ENCODE data around the gene PHEX. TPM values are rescaled to one million over a fixed set of nuclear protein-coding genes. Genes with fewer than 3 reads are reported as not detected.

The PHEX gene
- total and polyA plus RNA-seq, 3 experiments from 2014 or later: 0.36 to 20.8 (median 20.1) TPM

- H3K27ac Mint-ChIP-seq: no peak overlapping the region
- H3K27me3 Mint-ChIP-seq: no peaks in the 10 kb centered on the region
- Histone ChIP-seq H3K4me3 (ENCODE audit: low read length) (no peak overlapping the region), H3K9me3 (ENCODE audit: low read length) (no peaks in the 10 kb centered on the region), H3K4me1 (ENCODE audit: insufficient read depth, low read length) (no peaks in the 10 kb centered on the region), H3K27me3 (ENCODE audit: insufficient read depth, low read length, poor library complexity, severe bottlenecking) (no peaks in the 10 kb centered on the region), H3K36me3 (ENCODE audit: insufficient read depth, low read length) (no peaks in the 10 kb centered on the region), H3K27ac (ENCODE audit: low read depth, low read length) (no peak overlapping the region)
- POLR2A ChIA-PET: no interaction called here
- CTCF ChIA-PET: no interaction called here
- H3K36me3 Mint-ChIP-seq: no peaks in the 10 kb centered on the region
- no peaks in the 10 kb centered on the region for H3K9me3 Mint-ChIP-seq
- H3K4me1 Mint-ChIP-seq: no peaks in the 10 kb centered on the region
- no peak overlapping the region for H3K4me3 Mint-ChIP-seq
- DNase-seq: no peak
These were observed 133.8 kb downstream of the PHEX start for GRCh38 chrX:22165732-22166457.

DNA sequence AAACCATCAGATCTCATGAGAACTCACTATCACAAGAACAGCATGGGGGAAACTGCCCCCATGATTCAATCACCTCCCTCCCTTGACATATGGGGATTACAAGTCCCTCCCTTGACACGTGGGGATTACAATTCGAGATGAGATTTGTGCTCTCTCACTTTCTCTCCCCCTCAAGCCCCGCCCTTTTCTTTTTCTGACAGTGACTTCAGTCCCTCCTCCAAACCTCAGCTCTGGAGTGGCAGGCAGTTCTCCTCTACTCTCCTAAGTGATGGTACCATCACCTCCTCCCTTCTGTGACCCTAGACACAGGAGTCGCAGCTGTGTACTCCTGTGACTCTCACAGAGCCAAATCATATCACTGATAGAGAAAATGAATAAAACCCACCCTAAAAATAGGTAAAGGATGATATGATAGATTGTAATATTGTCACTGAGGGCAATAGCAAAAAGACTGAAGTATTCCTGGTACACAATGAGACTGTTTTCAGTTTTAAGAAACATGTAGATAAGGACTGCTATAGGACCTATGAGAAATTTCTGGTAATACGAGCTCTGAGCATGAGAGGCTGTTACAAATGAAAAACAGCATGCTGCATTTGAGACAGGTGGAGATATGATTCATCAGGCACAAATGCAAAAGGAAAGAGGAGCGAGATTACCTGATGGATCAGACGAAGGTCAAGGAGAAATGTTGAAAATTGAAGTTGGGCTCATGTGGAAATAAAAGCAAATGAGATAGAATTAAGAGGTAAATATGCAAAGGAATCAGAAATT, 139.3 kb downstream of the PHEX start:
- Histone ChIP-seq H3K27ac (ENCODE audit: low read depth, low read length) (no peak overlapping the region), H3K27me3 (ENCODE audit: insufficient read depth, low read length, poor library complexity, severe bottlenecking) (no peaks in the 10 kb centered on the region), H3K36me3 (ENCODE audit: insufficient read depth, low read length) (no peaks in the 10 kb centered on the region), H3K4me1 (ENCODE audit: insufficient read depth, low read length) (no peaks in the 10 kb centered on the region), H3K9me3 (ENCODE audit: low read length) (no peaks in the 10 kb centered on the region), H3K4me3 (ENCODE audit: low read length) (no peak overlapping the region)
- ChIA-PET CTCF (no interaction called here), POLR2A (no interaction called here)
- no peak for DNase-seq
- Mint-ChIP-seq H3K9me3 (no peaks in the 10 kb centered on the region), H3K27me3 (peaks cover 0 to 3% of the 10 kb centered on the region in 2 donors), H3K4me3 (no peak overlapping the region), H3K36me3 (no peaks in the 10 kb centered on the region), H3K4me1 (no peaks in the 10 kb centered on the region), H3K27ac (no peak overlapping the region)

DNA sequence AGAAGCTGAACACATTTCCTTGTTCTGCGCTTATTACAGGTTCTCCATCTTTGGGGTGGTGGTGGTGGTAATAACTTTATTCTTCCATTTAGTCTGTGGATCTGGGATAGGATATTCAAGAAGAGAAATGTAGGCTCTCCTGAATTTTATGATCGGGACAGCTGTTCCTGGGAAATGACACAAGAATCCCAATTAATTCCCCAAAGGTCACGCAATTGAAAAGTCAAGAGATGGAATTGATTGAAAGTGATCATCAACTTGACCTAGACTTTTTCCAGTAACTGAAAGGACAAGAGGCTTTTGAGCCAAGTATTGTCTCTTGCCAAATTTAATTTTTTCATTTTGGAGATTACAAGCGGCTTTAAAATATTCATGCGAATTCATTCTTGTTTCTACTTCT, 141.8 kb downstream of the PHEX start:
- Histone ChIP-seq H3K4me1 (ENCODE audit: insufficient read depth, low read length) (no peaks in the 10 kb centered on the region), H3K4me3 (ENCODE audit: low read length) (no peak overlapping the region), H3K9me3 (ENCODE audit: low read length) (no peaks in the 10 kb centered on the region), H3K36me3 (ENCODE audit: insufficient read depth, low read length) (no peaks in the 10 kb centered on the region), H3K27me3 (ENCODE audit: insufficient read depth, low read length, poor library complexity, severe bottlenecking) (no peaks in the 10 kb centered on the region), H3K27ac (ENCODE audit: low read depth, low read length) (no peak overlapping the region)
- no peaks in the 10 kb centered on the region for H3K4me1 Mint-ChIP-seq
- no peaks in the 10 kb centered on the region for H3K36me3 Mint-ChIP-seq
- H3K4me3 Mint-ChIP-seq: no peak overlapping the region
- ChIA-PET POLR2A (no interaction called here), CTCF (no interaction called here)
- no peaks in the 10 kb centered on the region for H3K9me3 Mint-ChIP-seq
- H3K27ac Mint-ChIP-seq: no peak overlapping the region
- H3K27me3 Mint-ChIP-seq: peaks cover 0 to 3% of the 10 kb centered on the region in 2 donors
- no peak for DNase-seq

DNA sequence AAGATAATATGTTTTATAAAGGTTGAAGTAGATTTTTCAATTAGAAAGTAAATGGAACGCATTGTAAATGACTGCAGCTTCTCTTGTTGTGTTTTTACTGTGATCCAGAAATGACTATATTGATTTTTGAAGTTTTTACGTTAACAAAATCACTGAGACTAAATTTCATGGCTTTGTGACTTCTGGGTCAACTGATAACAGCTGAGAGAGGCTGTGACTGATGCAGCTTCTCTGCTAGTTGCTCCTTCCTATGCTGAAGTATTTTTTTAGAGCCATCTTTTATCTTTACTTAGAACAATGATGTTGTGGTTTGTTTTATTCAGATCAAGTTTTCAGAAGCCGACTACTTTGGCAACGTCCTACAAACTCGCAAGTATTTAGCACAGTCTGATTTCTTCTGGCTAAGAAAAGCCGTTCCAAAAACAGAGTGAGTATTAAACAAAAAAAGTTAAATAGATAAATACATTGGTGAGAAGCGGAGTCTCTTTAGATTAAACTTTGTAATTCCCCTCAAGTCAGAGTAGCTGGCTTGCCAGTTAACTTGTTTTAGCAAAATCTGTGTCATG, 145.9 kb downstream of the PHEX start:
- Mint-ChIP-seq H3K4me3 (no peak overlapping the region), H3K4me1 (no peaks in the 10 kb centered on the region), H3K36me3 (no peaks in the 10 kb centered on the region), H3K9me3 (peaks cover 0 to 6% (median 0%) of the 10 kb centered on the region in 5 donors), H3K27me3 (peaks cover 0 to 3% of the 10 kb centered on the region in 2 donors), H3K27ac (no peak overlapping the region)
- Histone ChIP-seq H3K36me3 (ENCODE audit: insufficient read depth, low read length) (no peaks in the 10 kb centered on the region), H3K27ac (ENCODE audit: low read depth, low read length) (no peak overlapping the region), H3K4me1 (ENCODE audit: insufficient read depth, low read length) (no peaks in the 10 kb centered on the region), H3K4me3 (ENCODE audit: low read length) (no peak overlapping the region), H3K27me3 (ENCODE audit: insufficient read depth, low read length, poor library complexity, severe bottlenecking) (no peaks in the 10 kb centered on the region), H3K9me3 (ENCODE audit: low read length) (no peaks in the 10 kb centered on the region)
- CTCF ChIA-PET: no interaction called here
- no peak for DNase-seq
- POLR2A ChIA-PET: no interaction called here

GRCh38 chrX:22184096-22184495, 152.0 kb downstream of the PHEX start:
- no peaks in the 10 kb centered on the region for H3K36me3 Mint-ChIP-seq
- CTCF ChIA-PET: no interaction called here
- Histone ChIP-seq H3K4me3 (ENCODE audit: low read length) (no peak overlapping the region), H3K9me3 (ENCODE audit: low read length) (no peaks in the 10 kb centered on the region), H3K36me3 (ENCODE audit: insufficient read depth, low read length) (no peaks in the 10 kb centered on the region), H3K27me3 (ENCODE audit: insufficient read depth, low read length, poor library complexity, severe bottlenecking) (no peaks in the 10 kb centered on the region), H3K4me1 (ENCODE audit: insufficient read depth, low read length) (no peaks in the 10 kb centered on the region), H3K27ac (ENCODE audit: low read depth, low read length) (no peak overlapping the region)
- peaks cover 0 to 6% (median 0%) of the 10 kb centered on the region in 5 donors for H3K9me3 Mint-ChIP-seq
- H3K4me1 Mint-ChIP-seq: no peaks in the 10 kb centered on the region
- H3K27me3 Mint-ChIP-seq: peaks cover 0 to 2% of the 10 kb centered on the region in 2 donors
- no peak overlapping the region for H3K4me3 Mint-ChIP-seq
- H3K27ac Mint-ChIP-seq: no peak overlapping the region
- no peak for DNase-seq
- POLR2A ChIA-PET: no interaction called here

- ChIA-PET CTCF (no interaction called here), POLR2A (no interaction called here)
- H3K36me3 Mint-ChIP-seq: no peaks in the 10 kb centered on the region
- no peak overlapping the region for H3K27ac Mint-ChIP-seq
- Histone ChIP-seq H3K4me1 (ENCODE audit: insufficient read depth, low read length) (no peaks in the 10 kb centered on the region), H3K27ac (ENCODE audit: low read depth, low read length) (no peak overlapping the region), H3K27me3 (ENCODE audit: insufficient read depth, low read length, poor library complexity, severe bottlenecking) (no peaks in the 10 kb centered on the region), H3K9me3 (ENCODE audit: low read length) (no peaks in the 10 kb centered on the region), H3K4me3 (ENCODE audit: low read length) (no peak overlapping the region), H3K36me3 (ENCODE audit: insufficient read depth, low read length) (no peaks in the 10 kb centered on the region)
- H3K9me3 Mint-ChIP-seq: peaks cover 0 to 2% (median 0%) of the 10 kb centered on the region in 5 donors
- no peak overlapping the region for H3K4me3 Mint-ChIP-seq
- H3K4me1 Mint-ChIP-seq: no peaks in the 10 kb centered on the region
- peaks cover 0 to 2% of the 10 kb centered on the region in 2 donors for H3K27me3 Mint-ChIP-seq
- no peak for DNase-seq
These were observed 154.0 kb downstream of the PHEX start for GRCh38 chrX:22186165-22186564.

- Histone ChIP-seq H3K36me3 (ENCODE audit: insufficient read depth, low read length) (no peaks in the 10 kb centered on the region), H3K4me1 (ENCODE audit: insufficient read depth, low read length) (no peaks in the 10 kb centered on the region), H3K27ac (ENCODE audit: low read depth, low read length) (no peak overlapping the region), H3K27me3 (ENCODE audit: insufficient read depth, low read length, poor library complexity, severe bottlenecking) (no peaks in the 10 kb centered on the region), H3K9me3 (ENCODE audit: low read length) (no peaks in the 10 kb centered on the region), H3K4me3 (ENCODE audit: low read length) (no peak overlapping the region)
- H3K9me3 Mint-ChIP-seq: no peaks in the 10 kb centered on the region
- CTCF ChIA-PET: interaction anchor here (1.0 kb wide), 3 partner anchors 57 to 211 kb away, joined by 4 to 5 read pairs (median 4); no protein-coding TSS in a partner anchor
- peak overlapping the region in 2 of 7 donors; percentile 29 to 35 for H3K4me3 Mint-ChIP-seq
- POLR2A ChIA-PET: no interaction called here
- H3K36me3 Mint-ChIP-seq: no peaks in the 10 kb centered on the region
- H3K27ac Mint-ChIP-seq: peak overlapping the region in 1 of 8 donors; percentile 25
- H3K4me1 Mint-ChIP-seq: peaks cover 2 to 4% (median 3%) of the 10 kb centered on the region in 3 donors
- H3K27me3 Mint-ChIP-seq: peaks cover 10 to 12% of the 10 kb centered on the region in 2 donors
- DNase-seq: peak; percentile 10 to 57 (median 16)
These were observed 160.4 kb downstream of the PHEX start for GRCh38 chrX:22192419-22193060.
